ENCODE measurements around the gene TOP2A. TPM values are rescaled to one million over a fixed set of nuclear protein-coding genes. Genes with fewer than 3 reads are reported as not detected.

Gene TOP2A
- total RNA-seq, 1 experiment from 2014 or later, result 235 TPM

- Histone ChIP-seq H3K4me1 (replicated peaks; ENCODE audit: insufficient read depth) (peaks cover 15% of the 10 kb centered on the region), H3K9me3 (ENCODE audit: insufficient read depth, low read depth) (no peaks in the 10 kb centered on the region), H3K36me3 (ENCODE audit: low read depth) (no peaks in the 10 kb centered on the region), H3K27ac (no peak overlapping the region), H3K4me3 (no peak overlapping the region), H3K9me2 (ENCODE audit: insufficient read depth) (no peaks in the 10 kb centered on the region), H2AFZ (no peak overlapping the region), H3F3A (ENCODE audit: insufficient read depth, low read depth) (peaks cover 16% of the 10 kb centered on the region; the same call in 1 of the 2 replicates), H3K4me2 (no peak overlapping the region), H4K20me1 (ENCODE audit: insufficient read depth) (no peaks in the 10 kb centered on the region; the same call in 1 of the 2 replicates), H3K79me2 (ENCODE audit: low read depth) (no peaks in the 10 kb centered on the region), H3K27me3 (ENCODE audit: insufficient read depth, low read depth) (no peaks in the 10 kb centered on the region)
- intact Hi-C loops (cut with micrococcal nuclease; ENCODE audit: unreplicated experiment), result loop anchor here (10.0 kb wide), 2 partner anchors 147 to 1313 kb away; no protein-coding TSS in a partner anchor
- ChIA-PET CTCF (interaction anchor here (0.6 to 0.7 kb wide), 4 partner anchors 49 to 239 kb away, joined by 3 to 8 read pairs (median 6); no protein-coding TSS in a partner anchor), POLR2A (ENCODE audit: unreplicated experiment) (no interaction called here)
- TF ChIP-seq CTCF (conservative IDR thresholded peaks at IDR 0.05), result no peak
- TF ChIP-seq EZH2 (IDR thresholded peaks at IDR 0.05; ENCODE audit: low read depth), result no peak
- DNase-seq, result no peak
- no TSS peak for BruUV-seq (replicated peaks)
Observed at GRCh38 chr17:40351359-40352236, 66.1 kb downstream of the TOP2A start.

- Histone ChIP-seq H3K27me3 (ENCODE audit: insufficient read depth, low read depth) (no peaks in the 10 kb centered on the region), H4K20me1 (ENCODE audit: insufficient read depth) (no peaks in the 10 kb centered on the region; the same call in 1 of the 2 replicates), H3K9me2 (ENCODE audit: insufficient read depth) (no peaks in the 10 kb centered on the region), H3K4me1 (replicated peaks; ENCODE audit: insufficient read depth) (peaks cover 15% of the 10 kb centered on the region), H3K9me3 (ENCODE audit: insufficient read depth, low read depth) (no peaks in the 10 kb centered on the region), H3K4me2 (no peak overlapping the region), H3K79me2 (ENCODE audit: low read depth) (peaks cover 1% of the 10 kb centered on the region; the same call in 1 of the 2 replicates), H2AFZ (no peak overlapping the region), H3F3A (ENCODE audit: insufficient read depth, low read depth) (peaks cover 16% of the 10 kb centered on the region; the same call in 1 of the 2 replicates), H3K36me3 (ENCODE audit: low read depth) (no peaks in the 10 kb centered on the region), H3K4me3 (no peak overlapping the region), H3K27ac (no peak overlapping the region)
- TF ChIP-seq EZH2 (IDR thresholded peaks at IDR 0.05; ENCODE audit: low read depth) (no peak), CTCF (conservative IDR thresholded peaks at IDR 0.05) (no peak)
- ChIA-PET CTCF (interaction anchor here (0.6 to 0.7 kb wide), 2 partner anchors 73 to 238 kb away, joined by 6 to 8 read pairs; no protein-coding TSS in a partner anchor), POLR2A (ENCODE audit: unreplicated experiment) (no interaction called here)
- intact Hi-C loops (cut with micrococcal nuclease; ENCODE audit: unreplicated experiment), result loop anchor here (10.0 kb wide), 2 partner anchors 146 to 1314 kb away; no protein-coding TSS in a partner anchor
- no peak for DNase-seq
- BruUV-seq (replicated peaks), result no TSS peak
Observed at GRCh38 chr17:40350689-40351358, 66.9 kb downstream of the TOP2A start.

GRCh38 chr17:40349895-40350688 lies 67.6 kb downstream of the TOP2A start:
- Histone ChIP-seq H3K4me3 (no peak overlapping the region), H3K9me3 (ENCODE audit: insufficient read depth, low read depth) (no peaks in the 10 kb centered on the region), H3K4me1 (replicated peaks; ENCODE audit: insufficient read depth) (peaks cover 15% of the 10 kb centered on the region), H3K27ac (no peak overlapping the region), H3F3A (ENCODE audit: insufficient read depth, low read depth) (peaks cover 16% of the 10 kb centered on the region; the same call in 1 of the 2 replicates), H3K9me2 (ENCODE audit: insufficient read depth) (no peaks in the 10 kb centered on the region), H3K79me2 (ENCODE audit: low read depth) (peaks cover 4% of the 10 kb centered on the region; the same call in 1 of the 2 replicates), H3K27me3 (ENCODE audit: insufficient read depth, low read depth) (no peaks in the 10 kb centered on the region), H3K4me2 (no peak overlapping the region), H2AFZ (no peak overlapping the region), H4K20me1 (ENCODE audit: insufficient read depth) (no peaks in the 10 kb centered on the region; the same call in 1 of the 2 replicates), H3K36me3 (ENCODE audit: low read depth) (no peaks in the 10 kb centered on the region)
- ChIA-PET POLR2A (ENCODE audit: unreplicated experiment) (no interaction called here), CTCF (no interaction called here)
- intact Hi-C loops (cut with micrococcal nuclease; ENCODE audit: unreplicated experiment), result loop anchor here (10.0 kb wide), 2 partner anchors 145 to 1315 kb away; no protein-coding TSS in a partner anchor
- DNase-seq, result no peak
- no peak for TF ChIP-seq EZH2 (IDR thresholded peaks at IDR 0.05; ENCODE audit: low read depth)
- no peak for TF ChIP-seq CTCF (conservative IDR thresholded peaks at IDR 0.05)
- BruUV-seq (replicated peaks), result no TSS peak
